Measurements from ENCODE around the gene RIC3. TPM values are rescaled to one million over a fixed set of nuclear protein-coding genes. Genes with fewer than 3 reads are reported as not detected.
A peak's percentile ranks its signal among the peaks of the same experiment; 100 is the strongest.

The RIC3 gene
- total RNA-seq, 4 donors from 2014 or later, result 7.9 to 28.4 (median 18.5) TPM

DNA sequence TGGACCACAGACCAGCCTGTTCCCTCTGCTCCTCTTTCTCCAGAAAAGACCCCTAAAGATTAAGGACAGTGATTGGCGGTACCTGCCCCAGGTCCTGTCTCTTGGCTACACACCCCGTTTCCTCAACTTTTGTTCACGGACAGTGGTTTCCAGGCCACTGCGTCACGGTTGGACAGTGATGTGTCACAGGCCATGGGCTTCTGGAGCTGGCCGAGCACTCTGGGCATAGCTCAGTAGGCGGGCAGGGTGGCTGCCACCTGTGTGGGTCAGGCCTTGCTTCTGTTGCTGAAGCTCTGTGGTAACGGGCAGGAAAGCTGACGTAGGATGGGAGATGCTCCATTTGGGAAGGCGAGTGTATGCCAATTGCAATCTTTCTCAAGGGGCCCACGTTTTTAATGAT, 74.2 kb downstream of the RIC3 start:
- no peak for DNase-seq
- Histone ChIP-seq H3K27me3 (no peaks in the 10 kb centered on the region), H3K36me3 (no peaks in the 10 kb centered on the region), H3K9me3 (no peaks in the 10 kb centered on the region), H3K4me3 (no peak overlapping the region), H3K4me1 (no peaks in the 10 kb centered on the region), H3K27ac (no peak overlapping the region)
- no peak for TF ChIP-seq POLR2A (IDR thresholded peaks at IDR 0.05)
- TF ChIP-seq CTCF (IDR thresholded peaks at IDR 0.05), result no peak
- intact Hi-C loops (cut with DNase I; ENCODE audit: low total_unique reads), result loop anchor here (5.0 to 10.0 kb wide), 2 partner anchors 62 to 90 kb away; no protein-coding TSS in a partner anchor

DNA sequence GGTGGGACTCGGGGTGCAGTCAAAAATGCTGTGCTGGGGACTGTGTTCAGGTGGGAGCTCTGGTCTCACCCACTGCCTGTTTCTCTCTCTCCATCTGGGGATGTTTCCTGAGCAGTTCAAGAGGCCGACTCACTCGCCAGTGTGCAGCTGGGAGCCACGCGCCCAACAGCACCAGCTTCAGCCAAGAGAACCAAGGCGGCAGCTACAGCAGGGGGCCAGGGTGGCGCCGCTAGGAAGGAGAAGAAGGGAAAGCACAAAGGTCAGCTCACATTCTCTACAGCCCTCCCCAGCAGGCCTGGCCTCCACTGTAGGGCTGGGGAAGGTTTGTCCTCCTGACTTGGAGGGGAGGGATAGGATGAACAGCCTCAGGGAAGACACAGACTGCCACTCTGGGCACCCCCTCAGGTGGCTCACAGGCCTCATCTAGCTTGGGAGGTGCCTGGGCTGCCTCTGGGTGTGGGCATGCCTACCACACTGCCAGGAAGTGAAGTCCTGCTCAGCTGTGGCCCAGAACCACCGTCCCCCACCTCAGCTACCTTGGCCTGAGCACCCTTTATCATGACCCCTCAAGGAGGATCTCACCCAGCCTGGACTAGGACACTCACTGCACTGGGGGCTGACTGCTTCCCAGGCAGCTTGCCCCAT, 74.8 kb downstream of the RIC3 start:
- no peaks in the 10 kb centered on the region for H3K9me3 ChIP-seq
- intact Hi-C loops (cut with DNase I; ENCODE audit: low total_unique reads), result loop anchor here (10.0 kb wide), 1 partner anchor 89 kb away; no protein-coding TSS in a partner anchor
- TF ChIP-seq POLR2A (IDR thresholded peaks at IDR 0.05), result no peak
- TF ChIP-seq CTCF (IDR thresholded peaks at IDR 0.05), result no peak
- no peaks in the 10 kb centered on the region for H3K27me3 ChIP-seq
- H3K4me3 ChIP-seq, result no peak overlapping the region
- no peaks in the 10 kb centered on the region for H3K4me1 ChIP-seq
- H3K27ac ChIP-seq, result no peak overlapping the region
- no peak for DNase-seq
- no peaks in the 10 kb centered on the region for H3K36me3 ChIP-seq

GRCh38 chr11:8092587-8093424, 76.0 kb downstream of the RIC3 start:
- Histone ChIP-seq H3K4me1 (no peaks in the 10 kb centered on the region), H3K27ac (no peak overlapping the region), H3K9me3 (no peaks in the 10 kb centered on the region), H3K4me3 (no peak overlapping the region), H3K27me3 (no peaks in the 10 kb centered on the region), H3K36me3 (no peaks in the 10 kb centered on the region)
- intact Hi-C loops (cut with DNase I; ENCODE audit: low total_unique reads), result loop anchor here (10.0 kb wide), 1 partner anchor 88 kb away; no protein-coding TSS in a partner anchor
- peak; percentile 61 to 77 for DNase-seq
- TF ChIP-seq POLR2A (IDR thresholded peaks at IDR 0.05), result no peak
- peak; percentile 53 to 75 (median 66) for TF ChIP-seq CTCF (IDR thresholded peaks at IDR 0.05)

- intact Hi-C loops (cut with DNase I; ENCODE audit: low total_unique reads), result loop anchor here (10.0 kb wide), 1 partner anchor 87 kb away; no protein-coding TSS in a partner anchor
Observed at GRCh38 chr11:8091721-8092120, 77.1 kb downstream of the RIC3 start.

More at GRCh38 chr11:8091721-8092120, 77.1 kb downstream of the RIC3 start:
- Histone ChIP-seq H3K9me3 (no peaks in the 10 kb centered on the region), H3K4me1 (peaks cover 0 to 5% of the 10 kb centered on the region in 2 donors), H3K27ac (no peak overlapping the region), H3K4me3 (no peak overlapping the region), H3K36me3 (no peaks in the 10 kb centered on the region), H3K27me3 (no peaks in the 10 kb centered on the region)
- peak in 1 of 2 donors; percentile 13 for DNase-seq
- TF ChIP-seq POLR2A (IDR thresholded peaks at IDR 0.05) (no peak), CTCF (IDR thresholded peaks at IDR 0.05) (no peak)

All from uterus (tissue), 4 donors.